ENCODE data around the gene NTMT1. TPM values are rescaled to one million over a fixed set of nuclear protein-coding genes. Genes with fewer than 3 reads are reported as not detected.
A peak's percentile ranks its signal among the peaks of the same experiment; 100 is the strongest.

Gene NTMT1
- total RNA-seq (10 to 100 TPM; 45.0 to 45.3 TPM), polyA plus RNA-seq (10 to 100 TPM; 48.4 to 55.1 TPM)

DNA sequence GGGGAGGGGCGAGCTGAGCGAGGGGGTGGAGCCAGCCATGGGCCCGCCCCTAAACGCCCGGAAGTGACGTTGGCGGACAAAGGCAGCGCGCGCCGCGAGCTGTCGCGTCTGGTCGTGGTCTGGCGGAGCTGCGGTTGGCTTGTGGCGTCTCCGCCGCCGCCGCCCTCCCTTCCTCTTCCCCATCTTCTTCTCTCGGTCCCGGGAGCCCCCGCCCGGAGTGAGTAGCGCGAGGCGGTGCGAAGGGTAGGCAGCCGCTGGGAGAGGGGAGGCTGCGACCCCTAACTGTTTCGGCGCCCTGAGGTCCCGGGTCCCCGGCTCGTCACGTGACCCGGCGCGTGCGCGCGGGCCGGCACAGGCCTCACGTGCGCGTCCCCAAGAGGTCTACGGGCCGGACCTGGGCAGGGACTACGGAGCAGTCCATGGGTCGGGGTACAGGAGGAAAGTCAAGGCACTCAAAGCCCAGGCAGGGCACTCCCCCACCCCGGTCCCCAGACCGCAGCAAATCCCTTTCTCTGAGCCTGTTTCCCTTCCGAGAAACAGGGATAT is at the start of gene NTMT1:
NTMT1 (plus strand) TSS at position 85 of the 546 bp plus-strand sequence. CDS start 6,541 bp downstream, outside the sequence.
- ChIA-PET POLR2A (ENCODE audit: partially characterized antibody) (interaction anchor here (0.6 to 5.6 kb wide), 21 partner anchors 15 to 1120 kb away, joined by 3 to 58 read pairs (median 3); partner anchors contain the start of genes ASB6, CRAT, IER5L and PTPA), CTCF (ENCODE audit: partially characterized antibody) (interaction anchor here (0.6 to 8.9 kb wide), 15 partner anchors 13 to 510 kb away, joined by 3 to 151 read pairs (median 12); partner anchors contain the start of genes ASB6 and IER5L)
- Histone ChIP-seq H3K27me3 (ENCODE audit: insufficient read depth, low read length) (peaks cover under 1% of the 10 kb centered on the region), H3K4me1 (ENCODE audit: insufficient read depth, low read length) (peaks cover 48% of the 10 kb centered on the region), H3K36me3 (ENCODE audit: insufficient read depth, low read length) (peaks cover 5% of the 10 kb centered on the region), H3K27ac (ENCODE audit: low read depth, low read length) (peak within 1 kb of the TSS; percentile 91), H3K4me3 (ENCODE audit: low read length in 2 of 2) (peak within 1 kb of the TSS; percentile 80 to 98), H3K9me3 (ENCODE audit: control insufficient read depth in 1 of 2, low read length in 2 of 2) (no peaks in the 10 kb centered on the region)
- peak; percentile 88 to 91 (median 90) for DNase-seq
- intact Hi-C loops (cut with micrococcal nuclease), result loop anchor here (1.0 kb wide), 2 partner anchors 16 to 42 kb away; partner anchors contain the start of gene ASB6
- H3K27ac Mint-ChIP-seq, result peak within 1 kb of the TSS; percentile 89 to 96 (median 95)
- H3K36me3 Mint-ChIP-seq, result peaks cover 0 to 23% of the 10 kb centered on the region in 2 donors
- H3K27me3 Mint-ChIP-seq, result peaks cover 5 to 14% of the 10 kb centered on the region in 2 donors
- H3K9me3 Mint-ChIP-seq, result no peaks in the 10 kb centered on the region
- peak within 1 kb of the TSS; percentile 84 to 93 (median 89) for H3K4me3 Mint-ChIP-seq
- peaks cover 27 to 72% (median 53%) of the 10 kb centered on the region in 4 donors for H3K4me1 Mint-ChIP-seq

DNA sequence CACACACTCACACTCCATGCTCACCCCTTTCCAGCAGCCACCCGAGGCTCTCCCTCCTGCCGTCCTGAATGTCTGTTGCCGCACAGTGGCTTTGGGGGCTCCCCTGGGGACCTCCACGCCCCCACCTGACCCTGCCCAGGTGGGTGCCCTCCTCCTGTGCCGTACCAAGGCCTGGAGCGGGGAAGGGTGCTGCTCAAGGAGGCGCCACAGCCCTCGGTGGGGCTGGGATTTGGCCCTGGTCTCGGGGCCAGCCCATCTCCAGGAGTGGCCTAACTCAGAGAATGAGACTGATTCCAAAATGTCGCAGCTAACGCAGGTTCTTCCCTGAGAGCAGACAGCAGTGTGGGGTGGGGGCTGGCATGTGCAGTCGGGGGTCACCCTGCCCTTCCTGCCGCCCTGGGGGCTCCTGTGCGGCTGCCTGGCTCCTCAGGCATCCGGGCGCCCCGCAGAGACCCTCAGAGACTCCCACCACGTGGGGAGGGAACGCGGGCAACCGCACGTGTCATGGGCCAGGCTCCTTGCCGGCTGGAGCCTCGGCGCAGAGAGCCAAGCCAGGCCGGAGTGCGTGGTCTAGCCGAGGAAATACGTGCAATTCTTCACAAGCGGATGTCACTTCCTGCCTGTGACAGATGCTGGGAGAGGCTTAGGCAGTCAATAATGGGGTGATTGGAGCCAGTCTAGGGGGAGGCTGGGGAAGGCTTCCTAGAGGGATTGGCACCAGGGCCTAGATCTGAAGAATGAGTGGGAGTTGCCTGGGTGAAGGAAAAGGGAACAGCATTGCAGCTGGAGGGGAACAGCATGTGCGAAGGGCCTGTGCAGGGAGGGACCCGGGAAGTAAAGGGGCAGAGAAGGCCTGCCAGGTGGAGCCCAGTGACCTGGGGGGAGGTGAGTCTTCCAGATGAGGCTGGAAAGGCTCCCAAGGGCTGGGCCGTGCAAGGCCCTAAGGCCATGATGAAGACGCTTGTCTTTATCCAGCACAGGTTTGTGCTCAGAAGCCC is 49.1 kb upstream of the NTMT1 start:
- no peak for DNase-seq
- Histone ChIP-seq H3K4me3 (ENCODE audit: low read length in 2 of 2) (no peak overlapping the region), H3K27ac (ENCODE audit: low read depth, low read length) (no peak overlapping the region), H3K9me3 (ENCODE audit: control insufficient read depth in 1 of 2, low read length in 2 of 2) (no peaks in the 10 kb centered on the region), H3K4me1 (ENCODE audit: insufficient read depth, low read length) (peaks cover 24% of the 10 kb centered on the region), H3K27me3 (ENCODE audit: insufficient read depth, low read length) (no peaks in the 10 kb centered on the region), H3K36me3 (ENCODE audit: insufficient read depth, low read length) (no peaks in the 10 kb centered on the region)
- Mint-ChIP-seq H3K4me1 (peaks cover 16 to 40% (median 19%) of the 10 kb centered on the region in 4 donors), H3K27ac (peak overlapping the region in 1 of 7 donors; percentile 32), H3K4me3 (no peak overlapping the region), H3K9me3 (no peaks in the 10 kb centered on the region), H3K36me3 (peaks cover 0 to 4% of the 10 kb centered on the region in 2 donors), H3K27me3 (no peaks in the 10 kb centered on the region)
- CTCF ChIA-PET (ENCODE audit: partially characterized antibody), result no interaction called here
- intact Hi-C loops (cut with micrococcal nuclease), result no loop called here
- POLR2A ChIA-PET (ENCODE audit: partially characterized antibody), result no interaction called here

DNA sequence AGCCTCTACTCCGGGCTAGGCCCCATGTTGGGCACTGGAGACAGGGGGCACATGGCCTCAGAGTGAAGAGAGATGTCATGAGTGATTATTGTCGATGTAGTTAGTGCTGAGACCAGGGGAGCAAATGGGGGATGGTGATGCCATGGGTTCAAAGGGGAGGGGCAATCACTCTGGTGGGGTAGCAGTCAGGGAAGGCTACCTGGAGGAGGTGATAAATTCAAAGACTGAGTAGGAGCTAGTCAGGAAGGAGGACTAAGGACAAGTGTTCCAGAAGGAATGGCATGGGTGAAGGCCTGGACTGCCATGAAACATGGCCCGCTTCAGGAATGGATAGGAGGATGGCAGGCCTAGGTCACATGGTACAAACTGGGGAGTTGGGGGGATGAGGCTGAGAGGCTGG is 46.7 kb upstream of the NTMT1 start:
- Mint-ChIP-seq H3K4me3 (peak overlapping the region in 3 of 8 donors; percentile 17 to 47 (median 39)), H3K4me1 (peaks cover 26 to 64% (median 36%) of the 10 kb centered on the region in 4 donors), H3K9me3 (no peaks in the 10 kb centered on the region), H3K27ac (peak overlapping the region in 2 of 7 donors; percentile 19 to 49), H3K36me3 (peaks cover 0 to 4% of the 10 kb centered on the region in 2 donors), H3K27me3 (no peaks in the 10 kb centered on the region)
- Histone ChIP-seq H3K4me1 (ENCODE audit: insufficient read depth, low read length) (peaks cover 47% of the 10 kb centered on the region), H3K4me3 (ENCODE audit: low read length in 2 of 2) (no peak overlapping the region), H3K27me3 (ENCODE audit: insufficient read depth, low read length) (no peaks in the 10 kb centered on the region), H3K36me3 (ENCODE audit: insufficient read depth, low read length) (no peaks in the 10 kb centered on the region), H3K9me3 (ENCODE audit: control insufficient read depth in 1 of 2, low read length in 2 of 2) (no peaks in the 10 kb centered on the region), H3K27ac (ENCODE audit: low read depth, low read length) (no peak overlapping the region)
- no peak for DNase-seq
- intact Hi-C loops (cut with micrococcal nuclease), result no loop called here
- CTCF ChIA-PET (ENCODE audit: partially characterized antibody), result interaction anchor here (1.2 to 1.9 kb wide), 2 partner anchors 196 to 447 kb away, joined by 4 read pairs; no protein-coding TSS in a partner anchor
- POLR2A ChIA-PET (ENCODE audit: partially characterized antibody), result interaction anchor here (0.6 to 1.1 kb wide), 3 partner anchors 9 to 506 kb away, joined by 3 to 5 read pairs (median 3); no protein-coding TSS in a partner anchor

DNA sequence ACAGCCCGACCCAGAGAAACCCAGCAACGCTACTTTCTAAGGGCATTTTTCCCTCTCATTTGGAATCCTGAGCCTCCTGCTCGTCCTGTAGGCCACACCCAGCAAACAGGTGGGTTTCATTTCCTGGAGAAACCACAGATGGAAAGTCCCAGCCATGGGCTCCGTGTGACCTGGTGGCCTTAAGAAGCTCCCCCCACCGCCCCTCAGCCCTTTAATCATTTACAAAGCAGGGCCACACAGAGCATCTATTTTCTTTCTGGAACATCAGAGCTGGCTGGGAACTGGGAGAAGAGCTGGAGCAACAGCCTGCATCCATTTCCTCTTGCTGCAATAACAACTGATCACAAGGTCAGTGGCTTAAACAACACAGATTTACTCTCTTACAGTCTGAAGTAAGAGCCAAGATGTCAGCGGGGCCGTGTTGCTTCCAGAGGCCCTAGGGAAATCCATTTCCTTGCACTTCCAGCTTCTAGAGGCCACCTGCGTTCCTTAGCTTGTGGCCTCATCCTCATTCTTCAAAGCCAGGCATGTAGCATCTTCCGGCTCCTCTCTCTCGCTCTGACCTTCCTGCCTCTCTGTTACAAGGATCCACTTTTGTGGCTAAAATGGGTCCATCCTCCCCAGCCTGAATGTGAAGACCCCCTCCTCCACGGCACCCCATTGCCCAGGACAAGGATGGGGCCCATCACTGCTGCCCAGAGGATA is 45.6 kb upstream of the NTMT1 start:
- peaks cover 0 to 4% of the 10 kb centered on the region in 2 donors for H3K36me3 Mint-ChIP-seq
- no peaks in the 10 kb centered on the region for H3K9me3 Mint-ChIP-seq
- peak overlapping the region in 4 of 7 donors; percentile 8 to 67 (median 59) for H3K27ac Mint-ChIP-seq
- peak in 2 of 5 donors; percentile 19 to 41 for DNase-seq
- Histone ChIP-seq H3K4me3 (ENCODE audit: low read length in 2 of 2) (no peak overlapping the region), H3K9me3 (ENCODE audit: control insufficient read depth in 1 of 2, low read length in 2 of 2) (no peaks in the 10 kb centered on the region), H3K27ac (ENCODE audit: low read depth, low read length) (no peak overlapping the region), H3K36me3 (ENCODE audit: insufficient read depth, low read length) (no peaks in the 10 kb centered on the region), H3K27me3 (ENCODE audit: insufficient read depth, low read length) (no peaks in the 10 kb centered on the region), H3K4me1 (ENCODE audit: insufficient read depth, low read length) (peaks cover 52% of the 10 kb centered on the region)
- peak overlapping the region in 5 of 8 donors; percentile 20 to 54 (median 51) for H3K4me3 Mint-ChIP-seq
- ChIA-PET POLR2A (ENCODE audit: partially characterized antibody) (interaction anchor here (0.6 to 1.1 kb wide), 3 partner anchors 10 to 507 kb away, joined by 3 to 5 read pairs (median 3); no protein-coding TSS in a partner anchor), CTCF (ENCODE audit: partially characterized antibody) (interaction anchor here (0.8 to 1.9 kb wide), 4 partner anchors 9 to 448 kb away, joined by 3 to 4 read pairs (median 4); no protein-coding TSS in a partner anchor)
- intact Hi-C loops (cut with micrococcal nuclease), result no loop called here
- H3K27me3 Mint-ChIP-seq, result no peaks in the 10 kb centered on the region
- peaks cover 30 to 70% (median 43%) of the 10 kb centered on the region in 4 donors for H3K4me1 Mint-ChIP-seq

GRCh38 chr9:129581505-129582189 is 44.3 kb upstream of the NTMT1 start:
- ChIA-PET CTCF (ENCODE audit: partially characterized antibody) (interaction anchor here (1.5 to 1.9 kb wide), 2 partner anchors 11 to 199 kb away, joined by 4 read pairs; no protein-coding TSS in a partner anchor), POLR2A (ENCODE audit: partially characterized antibody) (no interaction called here)

DNA sequence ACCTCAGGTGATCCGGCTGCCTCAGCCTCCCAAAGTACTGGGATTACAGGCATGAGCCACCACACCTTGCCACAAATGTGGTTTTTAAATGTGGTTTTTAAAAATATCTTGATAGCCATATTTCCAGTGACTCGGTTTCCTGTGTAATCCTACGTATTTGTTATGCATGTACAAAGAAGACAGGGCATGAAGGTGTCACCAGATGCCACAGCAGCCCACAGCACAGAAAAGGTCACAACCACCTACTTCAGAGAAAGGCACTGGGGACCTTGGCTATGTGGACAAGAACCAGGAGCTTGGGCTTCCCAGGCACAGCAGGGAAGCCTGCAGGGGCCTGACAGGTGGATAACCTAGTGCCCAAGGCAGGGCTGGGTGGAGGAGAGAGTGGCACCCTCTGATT is 43.1 kb upstream of the NTMT1 start:
- H3K4me1 Mint-ChIP-seq, result peaks cover 30 to 83% (median 54%) of the 10 kb centered on the region in 4 donors
- intact Hi-C loops (cut with micrococcal nuclease), result no loop called here
- no peaks in the 10 kb centered on the region for H3K27me3 Mint-ChIP-seq
- H3K27ac Mint-ChIP-seq, result peak overlapping the region in 5 of 7 donors; percentile 19 to 62 (median 24)
- no peaks in the 10 kb centered on the region for H3K9me3 Mint-ChIP-seq
- Histone ChIP-seq H3K36me3 (ENCODE audit: insufficient read depth, low read length) (no peaks in the 10 kb centered on the region), H3K27ac (ENCODE audit: low read depth, low read length) (no peak overlapping the region), H3K9me3 (ENCODE audit: control insufficient read depth in 1 of 2, low read length in 2 of 2) (no peaks in the 10 kb centered on the region), H3K4me1 (ENCODE audit: insufficient read depth, low read length) (peaks cover 52% of the 10 kb centered on the region), H3K27me3 (ENCODE audit: insufficient read depth, low read length) (no peaks in the 10 kb centered on the region), H3K4me3 (ENCODE audit: low read length in 2 of 2) (no peak overlapping the region)
- DNase-seq, result peak in 2 of 5 donors; percentile 25 to 52
- POLR2A ChIA-PET (ENCODE audit: partially characterized antibody), result interaction anchor here (2.7 to 2.9 kb wide), 2 partner anchors 14 to 124 kb away, joined by 7 to 17 read pairs; no protein-coding TSS in a partner anchor
- no peaks in the 10 kb centered on the region for H3K36me3 Mint-ChIP-seq
- CTCF ChIA-PET (ENCODE audit: partially characterized antibody), result interaction anchor here (0.7 to 1.6 kb wide), 4 partner anchors 12 to 263 kb away, joined by 3 to 4 read pairs (median 3); partner anchors contain the start of gene NTMT1
- H3K4me3 Mint-ChIP-seq, result peak overlapping the region in 1 of 8 donors; percentile 20

More at GRCh38 chr9:129581505-129582189, 44.3 kb upstream of the NTMT1 start:
- Histone ChIP-seq H3K36me3 (ENCODE audit: insufficient read depth, low read length) (no peaks in the 10 kb centered on the region), H3K4me1 (ENCODE audit: insufficient read depth, low read length) (peaks cover 52% of the 10 kb centered on the region), H3K27ac (ENCODE audit: low read depth, low read length) (no peak overlapping the region), H3K9me3 (ENCODE audit: control insufficient read depth in 1 of 2, low read length in 2 of 2) (no peaks in the 10 kb centered on the region), H3K4me3 (ENCODE audit: low read length in 2 of 2) (no peak overlapping the region), H3K27me3 (ENCODE audit: insufficient read depth, low read length) (no peaks in the 10 kb centered on the region)
- intact Hi-C loops (cut with micrococcal nuclease), result no loop called here
- Mint-ChIP-seq H3K27me3 (no peaks in the 10 kb centered on the region), H3K9me3 (no peaks in the 10 kb centered on the region), H3K36me3 (no peaks in the 10 kb centered on the region), H3K4me1 (peaks cover 30 to 77% (median 49%) of the 10 kb centered on the region in 4 donors), H3K4me3 (peak overlapping the region in 1 of 8 donors; percentile 2), H3K27ac (peak overlapping the region in 3 of 7 donors; percentile 4 to 58 (median 46))
- DNase-seq, result no peak

Measured in CD4-positive, alpha-beta memory T cell (primary cell).